H1 (cell line): ENCODE results near the gene UIMC1. TPM values are rescaled to one million over a fixed set of nuclear protein-coding genes. Genes with fewer than 3 reads are reported as not detected.

ENCODE experiments used
- CTCF ChIA-PET: fragments of 300-600 bp; sonication (Branson Sonifier 250); formaldehyde crosslinking; loops from one replicate; lab custom pipeline; 2021; ENCODE audit not compliant: partially characterized antibody; lab: Charles Lee
- POLR2A ChIA-PET: fragments of 300-600 bp; sonication (Branson Sonifier 250); formaldehyde crosslinking; loops from one replicate; lab custom pipeline; 2021; ENCODE audit warnings: inconsistent platforms; ENCODE audit not compliant: partially characterized antibody; lab: Charles Lee
- DNase-seq, 2 experiments: peaks; one replicate each; pipeline versions ENCODE4 v3.0.0 to v3.0.0-alpha.2; 2010 to 2022; ENCODE audit warnings: low spot score in 2 of 2, low read depth in 1 of 2, mixed read lengths in 1 of 2
- FAIRE-seq: peaks from 2 replicates; lab custom pipeline; 2011; peaks lifted over from hg19 to GRCh38; lab: Jason Lieb, UNC
- H2AFZ ChIP-seq: 2 replicates; pipeline ENCODE4 v1.8.1; 2012; ENCODE audit warnings: low read length, inconsistent platforms
- H2AK5ac ChIP-seq: 2 replicates; pipeline ENCODE4 v1.6.1; 2013; ENCODE audit warnings: low read depth, low read length
- H2BK120ac ChIP-seq: replicated peaks from 2 replicates; pipeline ENCODE3; 2013; ENCODE audit warnings: low read depth, low read length, inconsistent platforms
- H2BK12ac ChIP-seq: 2 replicates; pipeline ENCODE4 v1.6.1; 2013; ENCODE audit warnings: low read depth, low read length
- H2BK15ac ChIP-seq: 2 replicates; pipeline ENCODE4 v1.6.1; 2013; ENCODE audit warnings: low read length
- H2BK20ac ChIP-seq: 2 replicates; pipeline ENCODE4 v1.6.1; 2013; ENCODE audit warnings: low read length
- H2BK5ac ChIP-seq: 2 replicates; pipeline ENCODE4 v1.6.1; 2013; ENCODE audit warnings: low read depth, low read length
- H3K14ac ChIP-seq: 2 replicates; pipeline ENCODE4 v1.6.1; 2013; ENCODE audit warnings: inconsistent platforms; ENCODE audit not compliant: insufficient read length
- H3K18ac ChIP-seq: 2 replicates; pipeline ENCODE4 v1.6.1; 2013; ENCODE audit warnings: low read length; ENCODE audit errors: extremely low read depth
- H3K23ac ChIP-seq: 2 replicates; pipeline ENCODE4 v1.6.1; 2013; ENCODE audit warnings: inconsistent platforms; ENCODE audit not compliant: insufficient read length
- H3K23me2 ChIP-seq: 2 replicates; pipeline ENCODE4 v1.6.1; 2013; ENCODE audit warnings: low read depth, low read length
- H3K27ac ChIP-seq: 2 replicates; pipeline ENCODE4 v1.6.1; 2011; ENCODE audit warnings: low read depth, low read length, inconsistent platforms
- H3K27me3 ChIP-seq, 4 experiments: replicated peaks in 1 of 4; 1 replicate in 1 of 4; 2 replicates in 3 of 4; pipeline versions ENCODE4 v1.6.1 to v1.8.1; 2011 to 2013; ENCODE audit warnings: low read length in 3 of 4, mild to moderate bottlenecking in 3 of 4, inconsistent platforms in 2 of 4, mixed read lengths in 2 of 4, moderate library complexity in 1 of 4; ENCODE audit not compliant: control insufficient read depth in 3 of 4, insufficient read depth in 3 of 4; ENCODE audit errors: extremely low read depth in 1 of 4
- H3K36me3 ChIP-seq, 4 experiments: 2 replicates each; pipeline versions ENCODE4 v1.6.1 to v1.8.1; 2011 to 2013; ENCODE audit warnings: mild to moderate bottlenecking in 4 of 4, low read length in 3 of 4, moderate library complexity in 2 of 4, control low read depth in 1 of 4, inconsistent platforms in 1 of 4; ENCODE audit not compliant: insufficient read depth in 4 of 4, control insufficient read depth in 2 of 4
- H3K4ac ChIP-seq: replicated peaks from 2 replicates; pipeline ENCODE3; 2013; ENCODE audit warnings: low read length, low read depth, mixed read lengths, inconsistent platforms; ENCODE audit not compliant: insufficient read length
- H3K4me1 ChIP-seq, 4 experiments: replicated peaks in 1 of 4; 1 replicate in 1 of 4; 2 replicates in 3 of 4; pipeline versions ENCODE4 v1.6.1 to v1.8.1; 2011 to 2013; ENCODE audit warnings: low read length in 3 of 4, inconsistent platforms in 2 of 4, mixed read lengths in 1 of 4; ENCODE audit not compliant: insufficient read depth in 4 of 4, control insufficient read depth in 3 of 4
- H3K4me2 ChIP-seq, 2 experiments: 2 replicates each; pipeline versions ENCODE4 v1.6.1 to v1.8.1; 2011 to 2013; ENCODE audit warnings: low read depth in 2 of 2, low read length in 2 of 2, control low read depth in 1 of 2, inconsistent platforms in 1 of 2, mild to moderate bottlenecking in 1 of 2; ENCODE audit not compliant: insufficient read depth in 1 of 2
- H3K4me3 ChIP-seq, 4 experiments: fragments of 200-600, 300-600 bp in 1 of 4; sonication (generic), shearing (Covaris generic), sonication (Bioruptor Twin) in 1 of 4; 2 replicates each; pipeline versions ENCODE4 v1.5.1 to v1.8.1; 2011 to 2016; ENCODE audit warnings: low read length in 4 of 4, low read depth in 3 of 4, control low read depth in 2 of 4, inconsistent platforms in 2 of 4, mild to moderate bottlenecking in 2 of 4, mixed read lengths in 1 of 4, moderate library complexity in 1 of 4; ENCODE audit not compliant: insufficient read depth in 2 of 4; ENCODE audit errors: extremely low read depth in 1 of 4
- H3K56ac ChIP-seq: replicated peaks from 2 replicates; pipeline ENCODE3; 2013; ENCODE audit warnings: low read depth, mild to moderate bottlenecking, mixed read lengths, low read length, inconsistent platforms; ENCODE audit not compliant: insufficient read length
- H3K79me1 ChIP-seq: 2 replicates; pipeline ENCODE4 v1.6.1; 2013; ENCODE audit warnings: low read depth, low read length, control low read depth
- H3K79me2 ChIP-seq, 2 experiments: 2 replicates each; pipeline versions ENCODE4 v1.6.1 to v1.8.1; 2012 to 2013; ENCODE audit warnings: low read length in 2 of 2, mild to moderate bottlenecking in 2 of 2, inconsistent platforms in 1 of 2; ENCODE audit not compliant: insufficient read depth in 2 of 2, control insufficient read depth in 1 of 2
- H3K9ac ChIP-seq, 4 experiments: replicated peaks in 1 of 4; 1 replicate in 1 of 4; 2 replicates in 3 of 4; pipeline versions ENCODE4 v1.6.1 to v1.8.1; 2011 to 2013; ENCODE audit warnings: low read depth in 3 of 4, low read length in 3 of 4, control low read depth in 2 of 4, mild to moderate bottlenecking in 2 of 4, moderate library complexity in 2 of 4, inconsistent platforms in 1 of 4; ENCODE audit errors: extremely low read depth in 1 of 4
- H3K9me3 ChIP-seq, 2 experiments: 2 replicates each; pipeline versions ENCODE4 v1.6.1 to v1.8.1; 2012 to 2013; ENCODE audit warnings: mild to moderate bottlenecking in 2 of 2, moderate library complexity in 2 of 2, control low read depth in 1 of 2, inconsistent platforms in 1 of 2, low read depth in 1 of 2, low read length in 1 of 2, mixed read lengths in 1 of 2; ENCODE audit not compliant: insufficient read depth in 2 of 2
- H4K20me1 ChIP-seq, 2 experiments: replicated peaks in 1 of 2; 2 replicates each; pipeline versions ENCODE3 to v1.8.1; 2011 to 2013; ENCODE audit warnings: inconsistent platforms in 2 of 2, low read length in 2 of 2, mild to moderate bottlenecking in 1 of 2; ENCODE audit not compliant: insufficient read depth in 2 of 2, control insufficient read depth in 1 of 2
- H4K5ac ChIP-seq: 2 replicates; pipeline ENCODE4 v1.6.1; 2013; ENCODE audit warnings: low read length, low read depth, mixed read lengths, inconsistent platforms; ENCODE audit not compliant: insufficient read length
- H4K8ac ChIP-seq: 2 replicates; pipeline ENCODE4 v1.8.0; 2013; ENCODE audit warnings: mild to moderate bottlenecking, moderate library complexity, low read length, inconsistent platforms; ENCODE audit not compliant: insufficient read depth; ENCODE audit errors: extremely low read depth
- H4K91ac ChIP-seq: replicated peaks from 2 replicates; pipeline ENCODE3; 2013; ENCODE audit warnings: low read length, mixed read lengths, inconsistent platforms; ENCODE audit not compliant: insufficient read length
- CBX5 ChIP-seq: fragments of 300-800, 300-1000 bp; sonication (generic); IDR thresholded peaks from 2 replicates; pipeline ENCODE4 v1.7.1; 2016; ENCODE audit warnings: antibody characterized with exemption, low read length, low read depth
- GABPA ChIP-seq: IDR thresholded peaks from 2 replicates; pipeline ENCODE4 v1.6.1; 2011; ENCODE audit warnings: mild to moderate bottlenecking, low read length, moderate library complexity, borderline replicate concordance; ENCODE audit not compliant: insufficient read depth
- POU5F1 ChIP-seq: IDR thresholded peaks from 2 replicates; pipeline ENCODE4 v1.6.1; 2011; ENCODE audit warnings: low read depth, mild to moderate bottlenecking, low read length, moderate library complexity
- SAP30 ChIP-seq: fragments of 300-600 bp; sonication (generic); IDR thresholded peaks from 2 replicates; pipeline ENCODE4 v1.7.1; 2012; ENCODE audit warnings: low read length, moderate library complexity, mild to moderate bottlenecking, inconsistent platforms; ENCODE audit not compliant: insufficient read depth, insufficient replicate concordance
- TAF1 ChIP-seq: IDR thresholded peaks from 2 replicates; pipeline ENCODE4 v1.6.1; 2011; ENCODE audit warnings: mild to moderate bottlenecking, low read depth, low read length
- TAF7 ChIP-seq: optimal IDR thresholded peaks from 2 replicates; pipeline ENCODE3; 2011; ENCODE audit warnings: low read depth, mild to moderate bottlenecking, inconsistent platforms, low read length, moderate library complexity, borderline replicate concordance
- WGBS, 2 experiments: shearing (Covaris generic) in 1 of 2; methylation state at CpG; one replicate each; pipeline versions ENCODE4 v1.1.6 to v1.1.7; 2013 to 2015; ENCODE audit warnings: low lambda C conversion rate in 2 of 2, mixed read lengths in 2 of 2, inconsistent platforms in 1 of 2, low coverage in 1 of 2, missing lambda C conversion rate in 1 of 2; ENCODE audit not compliant: insufficient replicate concordance in 2 of 2, insufficient coverage in 1 of 2, insufficient read length in 1 of 2; ENCODE audit errors: extremely low coverage in 1 of 2, missing lambda C conversion rate in 1 of 2; 5-methylcytosine and 5-hydroxymethylcytosine counted together
- polyA plus RNA-seq, 7 experiments: library from polyadenylated mRNA; depleted of rRNA in 3 of 7; stranded (reverse) in 5 of 7; unstranded in 2 of 7; fragments of >200 nt in 5 of 7; fragments of 200-250 nt in 2 of 7; gene quantifications; 1 replicate in 5 of 7; 2 replicates in 1 of 7; 4 replicates in 1 of 7; pipeline versions ENCODE4 v1.2.1 to v1.2.3, GENCODE V29; 2011 to 2013; ENCODE audit warnings: missing spikeins in 2 of 7, mixed read lengths in 2 of 7
- total RNA-seq: library from RNA; stranded (reverse); fragmentation: NEBNext Ultra II Directional; extraction: Animal tissue kit (Norgen Biotek cat#: 25700); gene quantifications from 2 replicates; pipeline ENCODE4 v1.2.1, GENCODE V29; 2021
- TF ChIP-seq, protein P1 (sequence below): IDR thresholded peaks from 2 replicates; pipeline ENCODE4 v1.6.1; 2011; ENCODE audit warnings: low read depth, mild to moderate bottlenecking, low read length; ENCODE audit not compliant: insufficient read depth

The UIMC1 gene
- total and polyA plus RNA-seq, 2 of the 8 experiments (the other 6 are each of a cell fraction or from before 2014, with no cell fraction given): 12.8 to 43.7 TPM

DNA sequence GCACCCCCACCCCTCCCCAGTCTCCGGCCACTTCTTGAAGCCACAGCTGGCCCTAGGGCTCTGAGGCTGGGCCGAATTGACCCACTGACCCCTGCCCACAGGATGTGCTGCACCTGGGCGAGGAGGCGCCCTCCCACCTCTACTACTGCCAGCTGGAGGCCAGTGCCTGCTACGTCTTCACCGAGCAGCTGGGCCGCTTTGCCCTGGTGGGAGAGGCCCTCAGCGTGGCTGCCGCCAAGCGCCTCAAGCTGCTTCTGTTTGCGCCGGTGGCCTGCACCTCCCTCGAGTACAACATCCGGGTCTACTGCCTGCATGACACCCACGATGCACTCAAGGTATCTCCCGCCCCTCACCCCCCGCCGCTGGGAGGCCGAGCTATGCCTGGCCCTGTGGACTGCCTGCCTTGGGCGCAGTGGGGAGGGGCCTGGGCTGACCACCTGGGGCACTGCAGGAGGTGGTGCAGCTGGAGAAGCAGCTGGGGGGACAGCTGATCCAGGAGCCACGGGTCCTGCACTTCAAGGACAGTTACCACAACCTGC is 128.7 kb downstream of the UIMC1 start:
- no peak overlapping the region for H3K4ac ChIP-seq
- no peaks in the 10 kb centered on the region for H3K9me3 ChIP-seq
- H4K20me1 ChIP-seq: no peaks in the 10 kb centered on the region

More for the DNA sequence above, 128.7 kb downstream of the UIMC1 start:
- 94% methylated on average over 16 of the region's 21 CpGs; no CpG with 5 or more reads in 1 of the 2 experiments for WGBS, 2 experiments
- no peak overlapping the region for H3K14ac ChIP-seq
- H3K18ac ChIP-seq: peak overlapping the region; percentile 48; the same call in 1 of the 2 replicates
- no peak overlapping the region for H3K4me3 ChIP-seq
- POLR2A ChIA-PET: interaction anchor here (1.0 kb wide), 1 partner anchor 13 kb away, joined by 4 read pairs; no protein-coding TSS in a partner anchor
- H2BK15ac ChIP-seq: no peak overlapping the region
- H3K79me2 ChIP-seq: no peaks in the 10 kb centered on the region
- H3K79me1 ChIP-seq: no peaks in the 10 kb centered on the region
- no peak overlapping the region for H2AFZ ChIP-seq
- 0 out of 2 replicates have a peak overlapping the region, but pooled peaks have one; percentile 68 for H2BK12ac ChIP-seq
- DNase-seq: no peak
- peaks cover 0 to 4% (median 1%) of the 10 kb centered on the region in 4 experiments; a peak in 3 of 7 replicates for H3K4me1 ChIP-seq
- no peak overlapping the region for H4K5ac ChIP-seq
- no peak for TF ChIP-seq TAF7
- no peak for TF ChIP-seq GABPA
- no peak for TF ChIP-seq TAF1
- TF ChIP-seq CBX5: no peak
- TF ChIP-seq, protein P1, sequence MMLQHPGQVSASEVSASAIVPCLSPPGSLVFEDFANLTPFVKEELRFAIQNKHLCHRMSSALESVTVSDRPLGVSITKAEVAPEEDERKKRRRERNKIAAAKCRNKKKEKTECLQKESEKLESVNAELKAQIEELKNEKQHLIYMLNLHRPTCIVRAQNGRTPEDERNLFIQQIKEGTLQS: no peak
- TF ChIP-seq SAP30: no peak
- TF ChIP-seq POU5F1: no peak
- no peak overlapping the region for H2BK20ac ChIP-seq
- H3K4me2 ChIP-seq: no peak overlapping the region
- H3K56ac ChIP-seq: no peak overlapping the region
- no peak overlapping the region for H3K27ac ChIP-seq
- H4K91ac ChIP-seq: no peak overlapping the region
- H2BK120ac ChIP-seq: no peak overlapping the region
- no peak overlapping the region for H3K23ac ChIP-seq
- no peaks in the 10 kb centered on the region for H3K36me3 ChIP-seq
- no peak overlapping the region for H2BK5ac ChIP-seq
- no peak overlapping the region for H2AK5ac ChIP-seq
- CTCF ChIA-PET: interaction anchor here (1.2 to 7.2 kb wide), 15 partner anchors 8 to 386 kb away, joined by 3 to 39 read pairs (median 4); partner anchors contain the start of gene HK3
- H3K27me3 ChIP-seq: no peaks in the 10 kb centered on the region
- no peak overlapping the region for H3K9ac ChIP-seq
- H3K23me2 ChIP-seq: no peaks in the 10 kb centered on the region
- H4K8ac ChIP-seq: no peak overlapping the region; the same call in 1 of the 2 replicates
- FAIRE-seq: no peak
